ENCODE data around the gene ELOB. TPM values are rescaled to one million over a fixed set of nuclear protein-coding genes. Genes with fewer than 3 reads are reported as not detected.

ELOB gene
- total and polyA plus RNA-seq, 2 of the 8 experiments (the other 6 are each of a cell fraction or from before 2014, with no cell fraction given): 237 to 1,357 TPM

DNA sequence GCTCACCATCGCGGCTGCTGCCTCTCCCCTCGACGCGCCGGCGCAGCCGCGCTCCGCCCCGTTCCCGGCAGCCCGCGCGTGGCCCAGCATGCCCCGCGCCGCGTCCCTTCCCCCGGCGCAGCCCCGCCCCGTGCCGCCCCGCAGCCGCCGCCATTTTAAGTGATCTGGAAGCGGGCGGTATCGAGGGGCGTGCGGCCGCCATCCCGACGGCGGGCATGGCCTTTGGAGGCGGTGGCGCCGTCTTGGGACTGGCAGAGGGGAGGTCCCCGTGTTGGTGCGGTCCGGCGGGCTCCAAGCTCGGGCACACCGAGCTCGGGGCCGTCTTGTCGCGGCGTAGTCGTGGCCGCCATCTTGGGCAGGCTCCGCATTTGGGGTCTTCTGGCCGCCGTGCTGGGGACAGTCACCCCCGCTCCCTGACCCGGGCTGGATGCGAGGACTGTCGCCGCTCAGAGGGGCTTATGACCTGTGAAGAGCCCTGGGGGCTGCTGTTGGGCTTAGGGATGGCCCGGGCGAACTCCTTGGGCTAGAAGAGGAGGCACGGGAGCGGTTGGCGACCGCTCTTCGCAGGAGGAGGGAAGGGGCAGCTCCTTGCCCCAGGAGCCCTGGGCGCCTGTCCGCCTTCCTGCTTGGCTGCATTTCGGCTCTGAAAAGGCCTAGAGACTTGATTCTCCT is at the start of gene ELOB (continued):
- no peak for TF ChIP-seq JUND (IDR thresholded peaks at IDR 0.05; ENCODE audit: low read length)
- TF ChIP-seq CHD1 (IDR thresholded peaks at IDR 0.05; ENCODE audit: low read depth, low read length): no peak; the same call in 1 of the 2 replicates
- TF ChIP-seq, protein P1, sequence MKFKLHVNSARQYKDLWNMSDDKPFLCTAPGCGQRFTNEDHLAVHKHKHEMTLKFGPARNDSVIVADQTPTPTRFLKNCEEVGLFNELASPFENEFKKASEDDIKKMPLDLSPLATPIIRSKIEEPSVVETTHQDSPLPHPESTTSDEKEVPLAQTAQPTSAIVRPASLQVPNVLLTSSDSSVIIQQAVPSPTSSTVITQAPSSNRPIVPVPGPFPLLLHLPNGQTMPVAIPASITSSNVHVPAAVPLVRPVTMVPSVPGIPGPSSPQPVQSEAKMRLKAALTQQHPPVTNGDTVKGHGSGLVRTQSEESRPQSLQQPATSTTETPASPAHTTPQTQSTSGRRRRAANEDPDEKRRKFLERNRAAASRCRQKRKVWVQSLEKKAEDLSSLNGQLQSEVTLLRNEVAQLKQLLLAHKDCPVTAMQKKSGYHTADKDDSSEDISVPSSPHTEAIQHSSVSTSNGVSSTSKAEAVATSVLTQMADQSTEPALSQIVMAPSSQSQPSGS (IDR thresholded peaks at IDR 0.05; ENCODE audit: low read length): no peak
- TF ChIP-seq EP300 (IDR thresholded peaks at IDR 0.05; ENCODE audit: borderline replicate concordance in 1 of 2, low read depth in 2 of 2, low read length in 2 of 2): peak in 1 of 2 experiments; percentile 31; a peak in 1 of 3 replicates
- TF ChIP-seq TAF7 (optimal IDR thresholded peaks at IDR 0.05; ENCODE audit: borderline replicate concordance, low read depth, low read length): peak; percentile 89
- no peak for TF ChIP-seq SIX5 (IDR thresholded peaks at IDR 0.05; ENCODE audit: low read depth, low read length)
- no peak for TF ChIP-seq GABPA (IDR thresholded peaks at IDR 0.05; ENCODE audit: borderline replicate concordance, insufficient read depth, low read length)
- TF ChIP-seq JUN (IDR thresholded peaks at IDR 0.05; ENCODE audit: low read depth, low read length): no peak; the same call in 1 of the 2 replicates
- no peak for TF ChIP-seq KDM5A (IDR thresholded peaks at IDR 0.05; ENCODE audit: low read length)
- no peak for TF ChIP-seq EZH2 (IDR thresholded peaks at IDR 0.05; ENCODE audit: low read depth, low read length, severe bottlenecking)
- TF ChIP-seq CTBP2 (IDR thresholded peaks at IDR 0.05; ENCODE audit: borderline replicate concordance, insufficient read depth, insufficient read length, low read length): no peak
- TF ChIP-seq GTF2F1 (IDR thresholded peaks at IDR 0.05; ENCODE audit: borderline replicate concordance, low read depth, low read length): no peak
- TF ChIP-seq BACH1 (IDR thresholded peaks at IDR 0.05; ENCODE audit: low read length): no peak
- no peak for TF ChIP-seq TCF12 (IDR thresholded peaks at IDR 0.05; ENCODE audit: low read depth, low read length)
- peak; percentile 49 for TF ChIP-seq KDM4A (IDR thresholded peaks at IDR 0.05; ENCODE audit: low read depth, low read length, severe bottlenecking)
- TF ChIP-seq BCL11A (IDR thresholded peaks at IDR 0.05; ENCODE audit: low read depth in 2 of 2, low read length in 2 of 2): no peak
- peak; percentile 31 for TF ChIP-seq ASH2L (IDR thresholded peaks at IDR 0.05; ENCODE audit: low read length)
- TF ChIP-seq NRF1 (IDR thresholded peaks at IDR 0.05; ENCODE audit: low read depth, low read length): peak; percentile 32; the same call in 1 of the 2 replicates
- peak; percentile 95 for TF ChIP-seq PHF8 (conservative IDR thresholded peaks at IDR 0.05; ENCODE audit: low read depth, low read length)
- no peak for TF ChIP-seq NANOG (IDR thresholded peaks at IDR 0.05; ENCODE audit: insufficient read depth, low read depth, low read length, poor library complexity, severe bottlenecking)
- no peak for TF ChIP-seq HDAC2 (IDR thresholded peaks at IDR 0.05; ENCODE audit: borderline replicate concordance in 1 of 2, low read depth in 2 of 2, low read length in 2 of 2)
- TF ChIP-seq ZNF274 (IDR thresholded peaks at IDR 0.05; ENCODE audit: borderline replicate concordance, extremely low read depth, low read length): no peak
